Activated T-cell treated with anti-CD3 and anti-CD28 coated beads, Interleukin-2, amount 50 U/mL, for 72 hours (primary cell): ENCODE measurements around the gene LURAP1L. TPM values are rescaled to one million over a fixed set of nuclear protein-coding genes. Genes with fewer than 3 reads are reported as not detected.

Experiments
- ATAC-seq, 2 donors: fragments of 150-1000 bp; cut with Tn5 transposase; replicated peaks in 1 of 2; 2 replicates each; pipeline ENCODE4 v1.10.0; 2021; ENCODE audit warnings: moderate library complexity in 2 of 2, mild to moderate bottlenecking in 1 of 2
- DNase-seq, 2 donors: peaks; one replicate each; pipeline ENCODE4 v3.0.0; 2021 to 2022; ENCODE audit warnings: mixed read lengths in 1 of 2
- H3K27ac Mint-ChIP-seq: one replicate; pipeline ENCODE4 v1.8.0; 2022; ENCODE audit warnings: mild to moderate bottlenecking, moderate library complexity, mixed read lengths
- H3K27me3 Mint-ChIP-seq: one replicate; pipeline ENCODE4 v1.8.0; 2022; ENCODE audit warnings: low read depth, mixed read lengths
- H3K36me3 Mint-ChIP-seq, 2 donors: one replicate each; pipeline ENCODE4 v1.8.0; 2022; ENCODE audit warnings: mixed read lengths in 2 of 2, mild to moderate bottlenecking in 1 of 2; ENCODE audit not compliant: insufficient read depth in 2 of 2
- H3K4me1 Mint-ChIP-seq: one replicate; pipeline ENCODE4 v1.8.0; 2022; ENCODE audit warnings: low read depth, mixed read lengths
- H3K4me3 Mint-ChIP-seq, 2 donors: one replicate each; pipeline ENCODE4 v1.8.0; 2022; ENCODE audit warnings: mild to moderate bottlenecking in 2 of 2, mixed read lengths in 2 of 2, moderate library complexity in 2 of 2
- H3K9me3 Mint-ChIP-seq, 2 donors: one replicate each; pipeline ENCODE4 v1.8.0; 2022; ENCODE audit warnings: mixed read lengths in 2 of 2
- total RNA-seq, 2 donors: library from RNA; stranded (reverse); gene quantifications; one replicate each; pipeline ENCODE4 v1.2.3, GENCODE V29; 2022

LURAP1L gene
- total RNA-seq, 2 donors from 2014 or later: not detected

- Mint-ChIP-seq H3K4me1 (no peaks in the 10 kb centered on the region), H3K4me3 (no peak overlapping the region), H3K27me3 (no peaks in the 10 kb centered on the region), H3K36me3 (no peaks in the 10 kb centered on the region), H3K27ac (no peak overlapping the region), H3K9me3 (peaks cover 7 to 11% of the 10 kb centered on the region in 2 donors)
- no peak for DNase-seq
- no peak for ATAC-seq
Measured at GRCh38 chr9:12783767-12784460, 9.1 kb downstream of the LURAP1L start.

GRCh38 chr9:12784461-12785259, 9.8 kb downstream of the LURAP1L start:
- H3K27me3 Mint-ChIP-seq: no peaks in the 10 kb centered on the region
- no peaks in the 10 kb centered on the region for H3K36me3 Mint-ChIP-seq
- ATAC-seq (no peak), DNase-seq (no peak)
- H3K27ac Mint-ChIP-seq: no peak overlapping the region
- H3K4me1 Mint-ChIP-seq: no peaks in the 10 kb centered on the region
- no peak overlapping the region for H3K4me3 Mint-ChIP-seq
- peaks cover 9 to 13% of the 10 kb centered on the region in 2 donors for H3K9me3 Mint-ChIP-seq

- DNase-seq: no peak
- Mint-ChIP-seq H3K27ac (no peak overlapping the region), H3K4me1 (no peaks in the 10 kb centered on the region), H3K4me3 (no peak overlapping the region), H3K9me3 (peaks cover 7 to 13% of the 10 kb centered on the region in 2 donors), H3K36me3 (no peaks in the 10 kb centered on the region), H3K27me3 (no peaks in the 10 kb centered on the region)
- ATAC-seq: no peak
Measured at GRCh38 chr9:12785260-12785770, 10.5 kb downstream of the LURAP1L start.

- ATAC-seq (no peak), DNase-seq (no peak)
- no peak overlapping the region for H3K4me3 Mint-ChIP-seq
- H3K27me3 Mint-ChIP-seq: no peaks in the 10 kb centered on the region
- peaks cover 7 to 13% of the 10 kb centered on the region in 2 donors for H3K9me3 Mint-ChIP-seq
- H3K27ac Mint-ChIP-seq: no peak overlapping the region
- no peaks in the 10 kb centered on the region for H3K36me3 Mint-ChIP-seq
- no peaks in the 10 kb centered on the region for H3K4me1 Mint-ChIP-seq
Measured at GRCh38 chr9:12785941-12786340, 11.1 kb downstream of the LURAP1L start.

- Mint-ChIP-seq H3K4me3 (no peak overlapping the region), H3K27me3 (no peaks in the 10 kb centered on the region), H3K36me3 (no peaks in the 10 kb centered on the region), H3K4me1 (no peaks in the 10 kb centered on the region), H3K27ac (no peak overlapping the region), H3K9me3 (peaks cover 2 to 9% of the 10 kb centered on the region in 2 donors)
- DNase-seq (no peak), ATAC-seq (no peak)
Measured at GRCh38 chr9:12790001-12790400, 15.2 kb downstream of the LURAP1L start.

- H3K4me3 Mint-ChIP-seq: no peak overlapping the region
- ATAC-seq: no peak
- H3K36me3 Mint-ChIP-seq: no peaks in the 10 kb centered on the region
Measured at GRCh38 chr9:12790883-12791282, 16.1 kb downstream of the LURAP1L start.

GRCh38 chr9:12794101-12794799, 19.4 kb downstream of the LURAP1L start:
- Mint-ChIP-seq H3K36me3 (no peaks in the 10 kb centered on the region), H3K4me3 (no peak overlapping the region), H3K27ac (no peak overlapping the region), H3K27me3 (no peaks in the 10 kb centered on the region), H3K4me1 (no peaks in the 10 kb centered on the region), H3K9me3 (peaks cover 1 to 5% of the 10 kb centered on the region in 2 donors)
- DNase-seq (no peak), ATAC-seq (no peak)

More at GRCh38 chr9:12790883-12791282, 16.1 kb downstream of the LURAP1L start:
- H3K27me3 Mint-ChIP-seq: no peaks in the 10 kb centered on the region
- no peak overlapping the region for H3K27ac Mint-ChIP-seq
- peaks cover 2 to 9% of the 10 kb centered on the region in 2 donors for H3K9me3 Mint-ChIP-seq
- H3K4me1 Mint-ChIP-seq: no peaks in the 10 kb centered on the region
- no peak for DNase-seq

- no peak for DNase-seq
- ATAC-seq: no peak
- Mint-ChIP-seq H3K4me1 (no peaks in the 10 kb centered on the region), H3K4me3 (no peak overlapping the region), H3K9me3 (peaks cover 0 to 4% of the 10 kb centered on the region in 2 donors), H3K27ac (no peak overlapping the region), H3K36me3 (no peaks in the 10 kb centered on the region), H3K27me3 (no peaks in the 10 kb centered on the region)
Measured at GRCh38 chr9:12796601-12797000, 21.8 kb downstream of the LURAP1L start.

- H3K36me3 Mint-ChIP-seq: no peaks in the 10 kb centered on the region
Measured at GRCh38 chr9:12797037-12797436, 22.2 kb downstream of the LURAP1L start.

GRCh38 chr9:12798066-12798770, 23.4 kb downstream of the LURAP1L start:
- no peak for ATAC-seq
- peaks cover 4 to 5% of the 10 kb centered on the region in 2 donors for H3K9me3 Mint-ChIP-seq
- H3K27me3 Mint-ChIP-seq: no peaks in the 10 kb centered on the region
- DNase-seq: no peak
- no peak overlapping the region for H3K4me3 Mint-ChIP-seq
- no peak overlapping the region for H3K27ac Mint-ChIP-seq
- no peaks in the 10 kb centered on the region for H3K4me1 Mint-ChIP-seq
- no peaks in the 10 kb centered on the region for H3K36me3 Mint-ChIP-seq

More at GRCh38 chr9:12797037-12797436, 22.2 kb downstream of the LURAP1L start:
- Mint-ChIP-seq H3K4me3 (no peak overlapping the region), H3K4me1 (no peaks in the 10 kb centered on the region), H3K9me3 (peaks cover 0 to 4% of the 10 kb centered on the region in 2 donors), H3K27ac (no peak overlapping the region), H3K27me3 (no peaks in the 10 kb centered on the region)
- no peak for ATAC-seq
- no peak for DNase-seq

GRCh38 chr9:12801187-12801586, 26.4 kb downstream of the LURAP1L start:
- peaks cover 0 to 5% of the 10 kb centered on the region in 2 donors for H3K9me3 Mint-ChIP-seq
- H3K4me1 Mint-ChIP-seq: no peaks in the 10 kb centered on the region
- no peaks in the 10 kb centered on the region for H3K36me3 Mint-ChIP-seq
- no peak overlapping the region for H3K27ac Mint-ChIP-seq
- no peaks in the 10 kb centered on the region for H3K27me3 Mint-ChIP-seq
- H3K4me3 Mint-ChIP-seq: no peak overlapping the region
- ATAC-seq: no peak
- DNase-seq: no peak

- Mint-ChIP-seq H3K4me1 (no peaks in the 10 kb centered on the region), H3K27me3 (no peaks in the 10 kb centered on the region), H3K4me3 (no peak overlapping the region), H3K36me3 (no peaks in the 10 kb centered on the region), H3K9me3 (peaks cover 0 to 5% of the 10 kb centered on the region in 2 donors), H3K27ac (no peak overlapping the region)
- no peak for DNase-seq
- ATAC-seq: no peak
Measured at GRCh38 chr9:12801663-12802062, 26.8 kb downstream of the LURAP1L start.
